B cell (primary cell): ENCODE data around the gene ITPK1. TPM values are rescaled to one million over a fixed set of nuclear protein-coding genes. Genes with fewer than 3 reads are reported as not detected.

Experiments used
- ATAC-seq: fragments of 200-7000 bp; cut with Tn5 transposase; one replicate; pipeline ENCODE4 v1.10.0; 2021; ENCODE audit warnings: low read depth, mild to moderate bottlenecking, moderate number of reproducible peaks, moderate library complexity
- CTCF ChIA-PET: fragments of 350-600 bp; sonication (Branson Sonifier 250); formaldehyde crosslinking; loops from one replicate; lab custom pipeline; 2021; ENCODE audit warnings: antibody characterized with exemption, inconsistent platforms; lab: Charles Lee
- POLR2A ChIA-PET: fragments of 350-600 bp; sonication (Branson Sonifier 250); formaldehyde crosslinking; loops from one replicate; lab custom pipeline; 2021; ENCODE audit warnings: antibody characterized with exemption; lab: Charles Lee
- DNase-seq: peaks from one replicate; pipeline ENCODE4 v3.0.0; 2013
- H2AFZ ChIP-seq: 2 replicates; pipeline ENCODE4 v1.6.1; 2012; ENCODE audit warnings: mild to moderate bottlenecking, low read depth, low read length; ENCODE audit not compliant: insufficient read depth, poor library complexity, severe bottlenecking
- H3K27ac ChIP-seq, 2 donors: 1 replicate in 1 of 2; 2 replicates in 1 of 2; pipeline ENCODE4 v1.5.1; 2012 to 2013; ENCODE audit warnings: low read length in 2 of 2, mild to moderate bottlenecking in 2 of 2, moderate library complexity in 1 of 2
- H3K27me3 ChIP-seq, 4 experiments: fragments of 200-600 bp in 1 of 4; sonication (generic) in 1 of 4; replicated peaks in 1 of 4; 1 replicate in 2 of 4; 2 replicates in 2 of 4; pipeline versions ENCODE4 v1.6.1 to v1.7.0; 2013 to 2016; ENCODE audit warnings: low read length in 3 of 4, mild to moderate bottlenecking in 2 of 4, mixed read lengths in 1 of 4, moderate library complexity in 1 of 4; ENCODE audit not compliant: insufficient read depth in 4 of 4, control insufficient read depth in 3 of 4; ENCODE audit errors: control extremely low read depth in 1 of 4
- H3K36me3 ChIP-seq, 2 experiments: replicated peaks in 1 of 2; 1 replicate in 1 of 2; 2 replicates in 1 of 2; pipeline versions ENCODE4 v1.6.1 to v1.7.1; 2013; ENCODE audit warnings: low read length in 1 of 2; ENCODE audit not compliant: insufficient read depth in 2 of 2, control insufficient read depth in 1 of 2; ENCODE audit errors: control extremely low read depth in 1 of 2, extremely low read depth in 1 of 2
- H3K4me1 ChIP-seq, 2 donors: fragments of 200-600 bp in 1 of 2; sonication (generic) in 1 of 2; 1 replicate in 1 of 2; 2 replicates in 1 of 2; pipeline versions ENCODE4 v1.5.1 to v1.6.1; 2013 to 2017; ENCODE audit warnings: low read length in 2 of 2; ENCODE audit not compliant: control insufficient read depth in 2 of 2, insufficient read depth in 2 of 2
- H3K4me2 ChIP-seq: replicated peaks from 2 replicates; pipeline ENCODE3; 2012; ENCODE audit warnings: mild to moderate bottlenecking, low read depth, low read length; ENCODE audit not compliant: poor library complexity, severe bottlenecking
- H3K4me3 ChIP-seq, 5 experiments: fragments of 200-600 bp in 1 of 5; sonication (generic) in 1 of 5; 1 replicate in 3 of 5; 2 replicates in 2 of 5; pipeline versions ENCODE4 v1.5.1 to v1.7.0; 2011 to 2016; ENCODE audit warnings: low read length in 4 of 5, mild to moderate bottlenecking in 4 of 5, low read depth in 2 of 5, control low read depth in 1 of 5, moderate library complexity in 1 of 5; ENCODE audit not compliant: insufficient read depth in 1 of 5; ENCODE audit errors: control extremely low read depth in 1 of 5, extremely low read depth in 1 of 5
- H3K79me2 ChIP-seq: fragments of 200-600 bp; sonication (generic); one replicate; pipeline ENCODE4 v1.6.0; 2016; ENCODE audit warnings: low read length; ENCODE audit not compliant: control insufficient read depth, insufficient read depth
- H3K9ac ChIP-seq: fragments of 200-600 bp; sonication (generic); 2 replicates; pipeline ENCODE4 v1.6.1; 2017; ENCODE audit warnings: mild to moderate bottlenecking, low read length, moderate library complexity
- H3K9me3 ChIP-seq, 3 donors: one replicate each; pipeline versions ENCODE4 v1.6.1 to v1.7.1; 2013; ENCODE audit warnings: low read length in 2 of 3; ENCODE audit not compliant: control insufficient read depth in 2 of 3, insufficient read depth in 1 of 3; ENCODE audit errors: control extremely low read depth in 1 of 3
- H4K20me1 ChIP-seq: 2 replicates; pipeline ENCODE4 v1.6.0; 2012; ENCODE audit warnings: mild to moderate bottlenecking, low read length; ENCODE audit not compliant: insufficient read depth, control insufficient read depth, poor library complexity, severe bottlenecking
- H3K27ac Mint-ChIP-seq: one replicate; pipeline ENCODE4 v1.8.0; 2021; ENCODE audit warnings: mixed read lengths
- H3K27me3 Mint-ChIP-seq: one replicate; pipeline ENCODE4 v1.8.0; 2021; ENCODE audit warnings: mixed read lengths
- H3K4me1 Mint-ChIP-seq: one replicate; pipeline ENCODE4 v1.8.0; 2021; ENCODE audit warnings: mixed read lengths
- H3K4me3 Mint-ChIP-seq: one replicate; pipeline ENCODE4 v1.8.0; 2021; ENCODE audit warnings: mixed read lengths
- H3K9me3 Mint-ChIP-seq: one replicate; pipeline ENCODE4 v1.8.0; 2022; ENCODE audit warnings: mixed read lengths; ENCODE audit not compliant: insufficient read depth
- CTCF ChIP-seq: fragments of 200-600 bp; IDR thresholded peaks from one replicate; pipeline ENCODE4 v1.8.0; 2022; ENCODE audit warnings: antibody characterized with exemption, mild to moderate bottlenecking
- EZH2 ChIP-seq: IDR thresholded peaks from 2 replicates; pipeline ENCODE4 v1.6.1; 2012; ENCODE audit warnings: borderline replicate concordance, low read depth, mild to moderate bottlenecking, moderate library complexity, low read length; ENCODE audit not compliant: insufficient read depth, poor library complexity, severe bottlenecking
- WGBS: methylation state at CpG from one replicate; pipeline ENCODE4 v1.1.5; 2013; ENCODE audit warnings: missing lambda C conversion rate; ENCODE audit not compliant: insufficient coverage; 5-methylcytosine and 5-hydroxymethylcytosine counted together
- intact Hi-C: fragments of 100-400 bp; cut with micrococcal nuclease; formaldehyde crosslinking; loops from one replicate; pipeline ENCODE4 v1.10.0; 2022
- polyA plus RNA-seq: library from polyadenylated mRNA; depleted of rRNA; stranded (reverse); fragments of >200 nt; gene quantifications from 2 replicates; pipeline ENCODE4 v1.2.3, GENCODE V29; 2012
- total RNA-seq, 2 donors: library from RNA; stranded (reverse); fragments of 120-200 nt in 1 of 2; gene quantifications; 1 replicate in 1 of 2; 2 replicates in 1 of 2; pipeline versions ENCODE4 v1.2.3 to v1.2.4, GENCODE V29; 2013 to 2022

ITPK1 gene
- total and polyA plus RNA-seq, 2 donors (not counting 1 experiment from before 2014, with no cell fraction given) = 46.0 to 46.9 TPM

GRCh38 chr14:93110856-93111419, 4.8 kb downstream of the ITPK1 start:
- peaks cover 77% of the 10 kb centered on the region for H3K79me2 ChIP-seq
- ATAC-seq (no peak), DNase-seq (no peak)
- H3K27me3 Mint-ChIP-seq = no peaks in the 10 kb centered on the region
- H3K4me1 Mint-ChIP-seq = peaks cover 55% of the 10 kb centered on the region
- intact Hi-C loops = loop anchor here (5.0 kb wide), 1 partner anchor 431 kb away; no protein-coding TSS in a partner anchor
- H3K27me3 ChIP-seq = no peaks in the 10 kb centered on the region
- no peak overlapping the region for H3K4me3 ChIP-seq
- no peak overlapping the region for H3K27ac ChIP-seq
- no peak overlapping the region for H3K27ac Mint-ChIP-seq
- H3K9me3 ChIP-seq = no peaks in the 10 kb centered on the region
- no peak overlapping the region for H2AFZ ChIP-seq
- CTCF ChIA-PET = interaction anchor here (0.6 to 5.2 kb wide), 6 partner anchors 9 to 157 kb away, joined by 3 to 78 read pairs (median 3); partner anchors contain the start of gene GON7
- H3K4me2 ChIP-seq = no peak overlapping the region
- WGBS = 100% methylated on average over 2 of the region's 5 CpGs
- H3K36me3 ChIP-seq = no peaks in the 10 kb centered on the region
- no peak overlapping the region for H3K4me3 Mint-ChIP-seq
- H3K9me3 Mint-ChIP-seq = no peaks in the 10 kb centered on the region
- TF ChIP-seq EZH2 = no peak
- TF ChIP-seq CTCF = no peak
- H3K4me1 ChIP-seq = peaks cover 42 to 56% of the 10 kb centered on the region in 2 donors
- no peak overlapping the region for H3K9ac ChIP-seq
- POLR2A ChIA-PET = no interaction called here
- peaks cover 28% of the 10 kb centered on the region for H4K20me1 ChIP-seq
